HCT116 (cell line): ENCODE results near the gene ZCCHC10. TPM values are rescaled to one million over a fixed set of nuclear protein-coding genes. Genes with fewer than 3 reads are reported as not detected.
A peak's percentile ranks its signal among the peaks of the same experiment; 100 is the strongest.

Experiments used
- ATAC-seq: fragments of 200-7000 bp; cut with Tn5 transposase; 2 replicates; pipeline ENCODE4 v1.9.1; 2020; ENCODE audit warnings: mild to moderate bottlenecking, moderate library complexity
- BruUV-seq: library from RNA; stranded (reverse); fragments of 400-500 nt; replicated peaks from 2 replicates; lab custom pipeline; 2021; lab: Mats Ljungman, UMichigan
- CTCF ChIA-PET: fragments of 300-600 bp; sonication (Branson Sonifier 250); formaldehyde crosslinking; loops from one replicate; lab custom pipeline; 2021; ENCODE audit warnings: antibody characterized with exemption; lab: Charles Lee
- POLR2A ChIA-PET: fragments of 300-600, 350-600 bp; sonication (Branson Sonifier 250); formaldehyde crosslinking; loops from one replicate; lab custom pipeline; 2021; ENCODE audit warnings: antibody characterized with exemption; lab: Charles Lee
- RAD21 ChIA-PET, 2 experiments: fragments of 300-600 bp; sonication (Branson Sonifier 250); formaldehyde crosslinking; loops; one replicate each; lab custom pipeline; 2023; ENCODE audit warnings: low total read pairs in 2 of 2; ENCODE audit not compliant: uncharacterized antibody in 2 of 2, unreplicated experiment in 2 of 2, low non-redundant PET in 1 of 2; lab: Charles Lee
- DNase-seq: peaks from one replicate; pipeline ENCODE4 v3.0.0-alpha.2; 2010; ENCODE audit warnings: low read depth, low spot score
- H2AFZ ChIP-seq: fragments of 200-600 bp; shearing (Covaris generic), sonication (generic); 2 replicates; pipeline ENCODE4 v1.6.1; 2017; ENCODE audit warnings: low read depth, mixed run types, mixed read lengths, antibody characterized with exemption, low read length; ENCODE audit not compliant: poor library complexity, severe bottlenecking
- H3K27ac ChIP-seq: 2 replicates; pipeline ENCODE4 v1.5.1; 2012; ENCODE audit warnings: low read depth, low read length
- H3K27me3 ChIP-seq: fragments of 200-600 bp; sonication (generic); 2 replicates; pipeline ENCODE4 v1.6.1; 2016; ENCODE audit warnings: mixed run types, low read length, mixed read lengths; ENCODE audit not compliant: insufficient read depth
- H3K36me3 ChIP-seq, 2 experiments: fragments of 200-500 bp in 1 of 2; fragments of 200-600 bp in 1 of 2; sonication (Bioruptor generic) in 1 of 2; sonication (generic) in 1 of 2; 2 replicates each; pipeline versions ENCODE4 v1.5.1 to v1.6.1; 2014 to 2016; ENCODE audit warnings: low read length in 2 of 2, inconsistent platforms in 1 of 2, mixed read lengths in 1 of 2, mixed run types in 1 of 2; ENCODE audit not compliant: insufficient read depth in 2 of 2, control insufficient read depth in 1 of 2
- H3K4me1 ChIP-seq, 2 experiments: fragments of 200-600 bp in 1 of 2; sonication (generic) in 1 of 2; 2 replicates each; pipeline versions ENCODE4 v1.5.1 to v1.6.1; 2012 to 2017; ENCODE audit warnings: low read length in 2 of 2, inconsistent platforms in 1 of 2, mild to moderate bottlenecking in 1 of 2, mixed read lengths in 1 of 2, mixed run types in 1 of 2, moderate library complexity in 1 of 2; ENCODE audit not compliant: insufficient read depth in 2 of 2, control insufficient read depth in 1 of 2
- H3K4me2 ChIP-seq: fragments of 200-600 bp; sonication (generic); 2 replicates; pipeline ENCODE4 v1.6.1; 2017; ENCODE audit warnings: mixed run types, low read length, mixed read lengths
- H3K4me3 ChIP-seq, 2 experiments: fragments of 200-600 bp in 1 of 2; sonication (generic) in 1 of 2; replicated peaks in 1 of 2; 2 replicates each; pipeline ENCODE4 v1.5.1; 2011 to 2016; ENCODE audit warnings: low read length in 2 of 2, control low read depth in 1 of 2, low read depth in 1 of 2, mild to moderate bottlenecking in 1 of 2, mixed read lengths in 1 of 2, mixed run types in 1 of 2
- H3K79me2 ChIP-seq: fragments of 200-600 bp; sonication (generic); 2 replicates; pipeline ENCODE4 v1.6.1; 2017; ENCODE audit warnings: mild to moderate bottlenecking, mixed run types, low read length, moderate library complexity, mixed read lengths; ENCODE audit not compliant: insufficient read depth
- H3K9ac ChIP-seq: fragments of 200-600 bp; sonication (generic); 2 replicates; pipeline ENCODE4 v1.6.1; 2016; ENCODE audit warnings: low read length, mixed read lengths
- H3K9me2 ChIP-seq: fragments of 200-600 bp; sonication (generic), shearing (Covaris generic); 2 replicates; pipeline ENCODE4 v1.6.1; 2017; ENCODE audit warnings: mixed run types, mild to moderate bottlenecking, moderate library complexity; ENCODE audit not compliant: insufficient read depth
- H3K9me3 ChIP-seq, 2 experiments: fragments of 200-500 bp in 1 of 2; fragments of 200-600 bp in 1 of 2; sonication (Bioruptor generic) in 1 of 2; sonication (generic) in 1 of 2; 2 replicates each; pipeline ENCODE4 v1.6.1; 2014 to 2017; ENCODE audit warnings: low read length in 2 of 2, mixed read lengths in 2 of 2, inconsistent platforms in 1 of 2, low read depth in 1 of 2, mild to moderate bottlenecking in 1 of 2, mixed run types in 1 of 2, moderate library complexity in 1 of 2; ENCODE audit not compliant: control insufficient read depth in 1 of 2, insufficient read depth in 1 of 2
- H4K20me1 ChIP-seq: fragments of 200-600 bp; sonication (generic), shearing (Covaris generic); 2 replicates; pipeline ENCODE4 v1.6.1; 2017; ENCODE audit warnings: mixed run types, mild to moderate bottlenecking, moderate library complexity; ENCODE audit not compliant: insufficient read depth
- ATF3 ChIP-seq: IDR thresholded peaks from 2 replicates; pipeline ENCODE4 v1.6.1; 2012
- CEBPB ChIP-seq: IDR thresholded peaks from 2 replicates; pipeline ENCODE4 v1.6.1; 2012; ENCODE audit warnings: low read depth
- CTCF ChIP-seq, 3 experiments: fragments of 200-600 bp in 1 of 3; sonication (generic) in 1 of 3; IDR thresholded peaks in 2 of 3; conservative IDR thresholded peaks in 1 of 3; 2 replicates each; pipeline ENCODE4 v1.5.1; 2012 to 2017; ENCODE audit warnings: low read depth in 2 of 3, low read length in 2 of 3, antibody characterized with exemption in 1 of 3, borderline replicate concordance in 1 of 3, control low read depth in 1 of 3, mild to moderate bottlenecking in 1 of 3, mixed read lengths in 1 of 3, mixed run types in 1 of 3, moderate library complexity in 1 of 3; ENCODE audit not compliant: insufficient read depth in 1 of 3
- ELF1 ChIP-seq: IDR thresholded peaks from 2 replicates; pipeline ENCODE4 v1.6.1; 2012; ENCODE audit warnings: low read depth, borderline replicate concordance
- EZH2 ChIP-seq: fragments of 200-600 bp; sonication (generic); IDR thresholded peaks from 2 replicates; pipeline ENCODE4 v1.6.1; 2017; ENCODE audit warnings: antibody characterized with exemption, mixed run types
- POLR2A ChIP-seq: IDR thresholded peaks from 2 replicates; pipeline ENCODE4 v1.7.0; 2011; ENCODE audit warnings: borderline replicate concordance; ENCODE audit not compliant: insufficient read depth, insufficient read length; ENCODE audit errors: extremely low read depth
- POLR2AphosphoS5 ChIP-seq: IDR thresholded peaks from 2 replicates; pipeline ENCODE4 v1.6.1; 2011; ENCODE audit warnings: mild to moderate bottlenecking, low read depth, low read length, moderate library complexity
- REST ChIP-seq: IDR thresholded peaks from 2 replicates; pipeline ENCODE4 v1.6.1; 2012; ENCODE audit warnings: low read depth
- SP1 ChIP-seq: IDR thresholded peaks from 2 replicates; pipeline ENCODE4 v1.6.1; 2012; ENCODE audit warnings: low read depth
- YY1 ChIP-seq: IDR thresholded peaks from 2 replicates; pipeline ENCODE4 v1.6.1; 2011; ENCODE audit warnings: low read length, low read depth, moderate library complexity, mild to moderate bottlenecking; ENCODE audit not compliant: insufficient replicate concordance; ENCODE audit errors: extremely low read depth
- ZBTB33 ChIP-seq: IDR thresholded peaks from 2 replicates; pipeline ENCODE4 v1.6.1; 2011; ENCODE audit warnings: mild to moderate bottlenecking, low read length, moderate library complexity; ENCODE audit not compliant: insufficient replicate concordance; ENCODE audit errors: extremely low read depth
- intact Hi-C: fragments of 100-400 bp; cut with micrococcal nuclease; formaldehyde crosslinking; loops from 2 replicates; pipeline ENCODE4 v1.10.0; 2022
- total RNA-seq: library from RNA; stranded (reverse); gene quantifications from one replicate; pipeline ENCODE4 v1.2.1, GENCODE V29; 2021; ENCODE audit not compliant: unreplicated experiment

Gene ZCCHC10
- total RNA-seq, 1 experiment from 2014 or later: 19.2 TPM

GRCh38 chr5:132947671-132948070 lies 78.7 kb downstream of the ZCCHC10 start:
- peak; percentile 44; the same call in 1 of the 2 replicates for ATAC-seq
- ChIA-PET RAD21 (no interaction called here), POLR2A (no interaction called here), CTCF (no interaction called here)
- Histone ChIP-seq H4K20me1 (peaks cover 4% of the 10 kb centered on the region; the same call in 1 of the 2 replicates), H3K4me2 (peak overlapping the region; percentile 29; the same call in 1 of the 2 replicates), H3K9ac (no peak overlapping the region), H3K4me1 (peaks cover 9 to 21% of the 10 kb centered on the region in 2 experiments; a peak in 3 of 4 replicates), H3K4me3 (no peak overlapping the region), H3K27me3 (no peaks in the 10 kb centered on the region), H2AFZ (no peak overlapping the region), H3K79me2 (peaks cover 90% of the 10 kb centered on the region), H3K36me3 (no peaks in the 10 kb centered on the region), H3K9me2 (no peaks in the 10 kb centered on the region), H3K27ac (peak overlapping the region; percentile 20; the same call in 1 of the 2 replicates), H3K9me3 (no peaks in the 10 kb centered on the region)
- intact Hi-C loops: no loop called here
- no TSS peak for BruUV-seq
- no peak for TF ChIP-seq POLR2A
- no peak for TF ChIP-seq YY1
- no peak for TF ChIP-seq CEBPB
- no peak for TF ChIP-seq CTCF (IDR thresholded peaks at IDR 0.05 in 2 of 3, conservative IDR thresholded peaks at IDR 0.05 in 1 of 3; ENCODE audit: borderline replicate concordance in 1 of 3, insufficient read depth in 1 of 3, low read depth in 2 of 3, low read length in 2 of 3)
- TF ChIP-seq REST: no peak
- no peak for TF ChIP-seq EZH2
- no peak for TF ChIP-seq SP1
- no peak for TF ChIP-seq ELF1
- no peak for TF ChIP-seq POLR2AphosphoS5
- no peak for TF ChIP-seq ATF3
- no peak for TF ChIP-seq ZBTB33
- no peak for DNase-seq
